Upper lobe of left lung (tissue), 6 donors: ENCODE results near the gene PACSIN1. TPM values are rescaled to one million over a fixed set of nuclear protein-coding genes. Genes with fewer than 3 reads are reported as not detected.

Source experiments
- ATAC-seq, 2 donors: fragments of 200-7000 bp; cut with Tn5 transposase; one replicate each; pipeline ENCODE4 v1.9.1; 2022; ENCODE audit warnings: mild to moderate bottlenecking in 2 of 2, moderate library complexity in 2 of 2; ENCODE audit not compliant: low FRiP score in 2 of 2
- DNase-seq, 2 donors: peaks; one replicate each; pipeline ENCODE4 v3.0.0-alpha.2; 2019 to 2020
- H3K27ac ChIP-seq, 4 donors: fragments of 200-600 bp; sonication (generic); one replicate each; pipeline ENCODE4 v1.5.1; 2016 to 2019
- H3K27me3 ChIP-seq, 4 donors: fragments of 200-600 bp; sonication (generic); one replicate each; pipeline ENCODE4 v1.5.1; 2017 to 2019
- H3K36me3 ChIP-seq, 4 donors: fragments of 200-600 bp; sonication (generic); one replicate each; pipeline ENCODE4 v1.5.1; 2016 to 2019
- H3K4me1 ChIP-seq, 4 donors: fragments of 200-600 bp; sonication (generic); one replicate each; pipeline ENCODE4 v1.5.1; 2018 to 2019
- H3K4me3 ChIP-seq, 4 donors: fragments of 200-600 bp; sonication (generic); one replicate each; pipeline ENCODE4 v1.5.1; 2017 to 2019; ENCODE audit warnings: mild to moderate bottlenecking in 2 of 4, moderate library complexity in 1 of 4
- H3K9me3 ChIP-seq, 4 donors: fragments of 200-600 bp; sonication (generic); one replicate each; pipeline ENCODE4 v1.5.1; 2018 to 2019
- CTCF ChIP-seq, 6 experiments: fragments of 450-650 bp in 4 of 6; fragments of 200-600 bp in 2 of 6; sonication (generic) in 2 of 6; IDR thresholded peaks; one replicate each; pipeline ENCODE4 v1.5.1; 2016 to 2019; ENCODE audit warnings: antibody characterized with exemption in 6 of 6
- EP300 ChIP-seq, 4 donors: sonication (generic); formaldehyde crosslinking; IDR thresholded peaks; one replicate each; pipeline ENCODE4 v1.5.1; 2017; ENCODE audit warnings: antibody characterized with exemption in 4 of 4, control low read depth in 2 of 4
- POLR2A ChIP-seq, 4 donors: fragments of 450-650 bp; IDR thresholded peaks; one replicate each; pipeline ENCODE4 v1.5.1; 2016 to 2017; ENCODE audit warnings: antibody characterized with exemption in 4 of 4, mild to moderate bottlenecking in 2 of 4
- POLR2AphosphoS5 ChIP-seq, 2 donors: sonication (generic); formaldehyde crosslinking; IDR thresholded peaks; one replicate each; pipeline ENCODE4 v1.5.1; 2017; ENCODE audit warnings: antibody characterized with exemption in 2 of 2
- WGBS, 2 donors: methylation state at CpG; one replicate each; pipeline ENCODE4 v1.1.5; 2017 to 2018; 5-methylcytosine and 5-hydroxymethylcytosine counted together
- total RNA-seq, 6 donors: library from RNA; depleted of rRNA in 4 of 6; stranded (reverse); fragments of >200 nt in 4 of 6; gene quantifications; one replicate each; pipeline versions ENCODE4 v1.1.0 to v1.2.1, GENCODE V29; 2016 to 2021
- donor health status: DM: no; HTN: no; CAD: no; lungs with moderate emphysema.
- donor health status: DM: no; HTN: yes; CAD: no; lungs with severe emphysema.

PACSIN1 gene
- total RNA-seq, 6 donors from 2014 or later, result 0.06 to 3.0 (median 0.17) TPM; not detected in 3

GRCh38 chr6:34515473-34516387 is 49.9 kb downstream of the PACSIN1 start:
- Histone ChIP-seq H3K9me3 (no peaks in the 10 kb centered on the region), H3K4me1 (peaks cover 0 to 5% (median 0%) of the 10 kb centered on the region in 4 donors), H3K27me3 (peaks cover 0 to 6% (median 0%) of the 10 kb centered on the region in 4 donors), H3K27ac (no peak overlapping the region), H3K36me3 (no peaks in the 10 kb centered on the region), H3K4me3 (no peak overlapping the region)
- TF ChIP-seq POLR2A (IDR thresholded peaks at IDR 0.05) (no peak), CTCF (IDR thresholded peaks at IDR 0.05) (no peak), POLR2AphosphoS5 (IDR thresholded peaks at IDR 0.05) (no peak), EP300 (IDR thresholded peaks at IDR 0.05) (no peak)
- no peak for ATAC-seq
- WGBS, 2 donors, result 80 to 90% methylated on average over 5 to 11 of the region's 13 CpGs
- no peak for DNase-seq

DNA sequence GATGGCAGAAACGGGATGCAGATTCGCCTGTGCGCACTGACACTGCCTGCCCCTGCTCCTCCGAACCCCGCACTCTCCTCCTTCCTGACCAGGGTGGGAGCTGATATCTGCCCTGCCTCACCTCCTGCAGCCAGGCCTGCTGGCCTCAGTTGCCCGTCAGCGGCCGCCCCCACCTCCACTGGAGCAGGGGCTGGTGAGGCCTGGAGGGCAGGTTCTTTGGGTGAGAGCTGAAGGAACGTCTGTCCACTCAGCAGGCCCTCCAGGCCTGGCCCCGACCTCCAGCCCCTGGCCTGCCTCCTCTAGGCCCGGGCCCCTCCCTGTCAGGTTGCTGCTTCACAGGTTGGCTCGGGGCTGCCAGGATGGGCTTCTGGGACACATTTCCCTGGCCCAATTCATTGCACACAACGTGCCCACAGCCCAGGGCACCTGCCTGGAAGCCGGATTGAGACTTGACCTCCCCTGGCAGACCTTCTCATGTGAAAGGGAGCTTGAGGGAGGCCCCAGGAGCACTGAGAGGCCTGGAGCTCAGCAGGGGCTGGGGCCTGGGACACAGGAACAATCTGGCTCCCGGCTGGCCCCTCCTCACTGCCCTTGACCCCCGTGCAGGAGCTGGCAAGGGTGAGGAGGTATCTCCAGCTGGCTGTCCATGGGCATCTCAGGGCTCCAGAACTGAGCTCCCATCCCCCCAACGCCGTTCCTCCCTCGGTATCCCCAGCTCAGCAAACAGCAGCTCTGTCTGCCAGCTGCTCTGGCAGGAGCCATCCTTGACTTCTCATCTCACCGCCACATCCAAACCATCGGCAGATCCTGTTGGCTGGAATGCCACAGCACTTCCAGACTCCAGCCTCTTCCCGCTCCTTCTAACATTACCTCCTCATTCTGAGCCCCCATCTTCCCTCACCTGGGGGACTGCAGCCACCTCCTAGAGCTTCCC is 50.8 kb downstream of the PACSIN1 start:
- Histone ChIP-seq H3K27ac (no peak overlapping the region), H3K36me3 (no peaks in the 10 kb centered on the region), H3K9me3 (no peaks in the 10 kb centered on the region), H3K4me3 (no peak overlapping the region), H3K4me1 (peaks cover 0 to 5% (median 0%) of the 10 kb centered on the region in 4 donors), H3K27me3 (peaks cover 0 to 6% (median 0%) of the 10 kb centered on the region in 4 donors)
- peak in 1 of 2 donors; percentile 76 for DNase-seq
- no peak for TF ChIP-seq CTCF (IDR thresholded peaks at IDR 0.05)
- TF ChIP-seq POLR2AphosphoS5 (IDR thresholded peaks at IDR 0.05), result no peak
- TF ChIP-seq EP300 (IDR thresholded peaks at IDR 0.05), result no peak
- no peak for TF ChIP-seq POLR2A (IDR thresholded peaks at IDR 0.05)
- 84 to 86% methylated on average over 10 to 21 of the region's 22 CpGs for WGBS, 2 donors
- ATAC-seq, result no peak

GRCh38 chr6:34517461-34517881 is 51.6 kb downstream of the PACSIN1 start:
- ATAC-seq (no peak), DNase-seq (no peak)
- WGBS, 2 donors, result 64 to 80% methylated on average over 4 of the region's 4 CpGs
- peaks cover 0 to 5% (median 0%) of the 10 kb centered on the region in 4 donors for H3K4me1 ChIP-seq
- H3K27ac ChIP-seq, result no peak overlapping the region
- TF ChIP-seq EP300 (IDR thresholded peaks at IDR 0.05) (no peak), POLR2A (IDR thresholded peaks at IDR 0.05) (no peak), CTCF (IDR thresholded peaks at IDR 0.05) (no peak), POLR2AphosphoS5 (IDR thresholded peaks at IDR 0.05) (no peak)
- no peaks in the 10 kb centered on the region for H3K36me3 ChIP-seq
- no peaks in the 10 kb centered on the region for H3K9me3 ChIP-seq
- peaks cover 0 to 6% (median 0%) of the 10 kb centered on the region in 4 donors for H3K27me3 ChIP-seq
- no peak overlapping the region for H3K4me3 ChIP-seq

GRCh38 chr6:34517966-34518365 is 52.1 kb downstream of the PACSIN1 start:
- DNase-seq, result no peak
- 67% methylated on average over 8 of the region's 8 CpGs; no CpG with 5 or more reads in 1 of the 2 donors for WGBS, 2 donors

More at GRCh38 chr6:34517966-34518365, 52.1 kb downstream of the PACSIN1 start:
- H3K27ac ChIP-seq, result no peak overlapping the region
- TF ChIP-seq POLR2AphosphoS5 (IDR thresholded peaks at IDR 0.05), result no peak
- H3K4me3 ChIP-seq, result no peak overlapping the region
- peaks cover 0 to 5% (median 0%) of the 10 kb centered on the region in 4 donors for H3K4me1 ChIP-seq
- H3K36me3 ChIP-seq, result no peaks in the 10 kb centered on the region
- ATAC-seq, result no peak
- H3K9me3 ChIP-seq, result no peaks in the 10 kb centered on the region
- H3K27me3 ChIP-seq, result peaks cover 0 to 6% (median 0%) of the 10 kb centered on the region in 4 donors
